ENCODE data around the gene NGF.

DNA sequence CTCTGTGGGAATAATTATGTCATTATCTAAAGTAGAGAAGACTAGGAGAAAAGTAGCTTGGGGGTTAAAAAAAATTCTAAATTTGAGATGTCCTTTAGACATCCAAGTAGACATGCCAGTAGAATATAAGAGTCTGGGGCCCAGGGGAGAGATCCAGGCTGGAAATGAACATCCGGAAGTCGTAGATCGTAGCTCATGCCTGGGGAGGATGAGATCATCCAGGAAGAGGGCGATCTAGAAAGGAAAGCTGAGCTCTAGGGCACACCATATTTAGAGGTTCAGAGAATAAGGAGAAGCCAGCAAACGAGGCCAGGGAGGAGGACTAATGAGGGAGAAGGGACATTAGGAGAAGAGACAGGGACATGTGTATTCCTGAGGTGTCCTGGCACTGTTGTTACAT lies 12.2 kb downstream of the NGF start:
- TF ChIP-seq, protein P1, sequence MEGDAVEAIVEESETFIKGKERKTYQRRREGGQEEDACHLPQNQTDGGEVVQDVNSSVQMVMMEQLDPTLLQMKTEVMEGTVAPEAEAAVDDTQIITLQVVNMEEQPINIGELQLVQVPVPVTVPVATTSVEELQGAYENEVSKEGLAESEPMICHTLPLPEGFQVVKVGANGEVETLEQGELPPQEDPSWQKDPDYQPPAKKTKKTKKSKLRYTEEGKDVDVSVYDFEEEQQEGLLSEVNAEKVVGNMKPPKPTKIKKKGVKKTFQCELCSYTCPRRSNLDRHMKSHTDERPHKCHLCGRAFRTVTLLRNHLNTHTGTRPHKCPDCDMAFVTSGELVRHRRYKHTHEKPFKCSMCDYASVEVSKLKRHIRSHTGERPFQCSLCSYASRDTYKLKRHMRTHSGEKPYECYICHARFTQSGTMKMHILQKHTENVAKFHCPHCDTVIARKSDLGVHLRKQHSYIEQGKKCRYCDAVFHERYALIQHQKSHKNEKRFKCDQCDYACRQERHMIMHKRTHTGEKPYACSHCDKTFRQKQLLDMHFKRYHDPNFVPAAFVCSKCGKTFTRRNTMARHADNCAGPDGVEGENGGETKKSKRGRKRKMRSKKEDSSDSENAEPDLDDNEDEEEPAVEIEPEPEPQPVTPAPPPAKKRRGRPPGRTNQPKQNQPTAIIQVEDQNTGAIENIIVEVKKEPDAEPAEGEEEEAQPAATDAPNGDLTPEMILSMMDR (IDR thresholded peaks at IDR 0.05) = no peak
- TF ChIP-seq ZFX (IDR thresholded peaks at IDR 0.05; ENCODE audit: borderline replicate concordance) = no peak

Data from 22Rv1 (cell line).